Duodenal mucosa (tissue), 2 donors: Measurements from ENCODE around the gene SLC9A7.
"Not testable (repeated sequence)": the region's sequence is repeated elsewhere in the genome, so short reads cannot be mapped to it uniquely, and the experiment has no call there.

Experiments used
- H3K27ac ChIP-seq: one replicate; pipeline ENCODE4 v1.7.0; 2013; ENCODE audit warnings: low read depth, low read length
- H3K27me3 ChIP-seq, 2 donors: one replicate each; pipeline ENCODE4 v1.7.0; 2013; ENCODE audit warnings: low read length in 2 of 2, control low read depth in 1 of 2; ENCODE audit not compliant: insufficient read depth in 2 of 2, control insufficient read depth in 1 of 2
- H3K36me3 ChIP-seq, 2 donors: one replicate each; pipeline ENCODE4 v1.7.0; 2013; ENCODE audit warnings: low read length in 2 of 2, control low read depth in 1 of 2; ENCODE audit not compliant: insufficient read depth in 2 of 2, control insufficient read depth in 1 of 2
- H3K4me1 ChIP-seq, 2 donors: one replicate each; pipeline ENCODE4 v1.7.0; 2013; ENCODE audit warnings: low read length in 2 of 2, control low read depth in 1 of 2; ENCODE audit not compliant: insufficient read depth in 2 of 2, control insufficient read depth in 1 of 2
- H3K4me3 ChIP-seq, 2 donors: one replicate each; pipeline ENCODE4 v1.7.0; 2013; ENCODE audit warnings: low read length in 2 of 2, low read depth in 1 of 2
- H3K9ac ChIP-seq, 2 donors: one replicate each; pipeline ENCODE4 v1.7.0; 2013; ENCODE audit warnings: low read length in 2 of 2, low read depth in 1 of 2
- H3K9me3 ChIP-seq, 2 donors: one replicate each; pipeline ENCODE4 v1.7.0; 2013; ENCODE audit warnings: low read length in 2 of 2, control low read depth in 1 of 2; ENCODE audit not compliant: control insufficient read depth in 1 of 2

Gene SLC9A7

GRCh38 chrX:46758956-46759644 is at the start of gene SLC9A7:
Gene SLC9A7, minus strand, starts transcription at chrX:46759118. Its CDS starts 89 bp downstream, at chrX:46759029.
- Histone ChIP-seq H3K27me3 (no peaks in the 10 kb centered on the region), H3K4me3 (peak within 1 kb of the TSS; percentile 61 to 75), H3K4me1 (peaks cover 5% of the 10 kb centered on the region in 2 donors), H3K9ac (peak within 1 kb of the TSS in 1 of 2 donors; percentile 25), H3K36me3 (no peaks in the 10 kb centered on the region), H3K27ac (no peak within 1 kb of the TSS), H3K9me3 (no peaks in the 10 kb centered on the region)

- Histone ChIP-seq H3K36me3 (no peaks in the 10 kb centered on the region), H3K4me1 (no peaks in the 10 kb centered on the region), H3K9me3 (no peaks in the 10 kb centered on the region), H3K27ac (no peak overlapping the region), H3K4me3 (no peak overlapping the region), H3K27me3 (no peaks in the 10 kb centered on the region), H3K9ac (no peak overlapping the region)
Observed at GRCh38 chrX:46805270-46805669, 46.4 kb upstream of the SLC9A7 start.

GRCh38 chrX:46803140-46803539 is 44.2 kb upstream of the SLC9A7 start:
- Histone ChIP-seq H3K4me3 (no peak overlapping the region), H3K27ac (no peak overlapping the region), H3K27me3 (no peaks in the 10 kb centered on the region), H3K9ac (no peak overlapping the region), H3K9me3 (no peaks in the 10 kb centered on the region), H3K36me3 (no peaks in the 10 kb centered on the region), H3K4me1 (no peaks in the 10 kb centered on the region)

- Histone ChIP-seq H3K9me3 (no peaks in the 10 kb centered on the region), H3K9ac (no peak overlapping the region), H3K27ac (no peak overlapping the region), H3K36me3 (no peaks in the 10 kb centered on the region), H3K4me1 (peaks cover 8 to 18% of the 10 kb centered on the region in 2 donors), H3K4me3 (no peak overlapping the region), H3K27me3 (no peaks in the 10 kb centered on the region)
Observed at GRCh38 chrX:46796574-46797191, 37.8 kb upstream of the SLC9A7 start.

GRCh38 chrX:46793386-46794143 is 34.6 kb upstream of the SLC9A7 start:
- Histone ChIP-seq H3K36me3 (no peaks in the 10 kb centered on the region), H3K9me3 (no peaks in the 10 kb centered on the region), H3K27me3 (no peaks in the 10 kb centered on the region), H3K4me1 (peaks cover 8 to 19% of the 10 kb centered on the region in 2 donors), H3K27ac (no peak overlapping the region), H3K4me3 (no peak overlapping the region), H3K9ac (no peak overlapping the region)

GRCh38 chrX:46792810-46793188 is 33.9 kb upstream of the SLC9A7 start:
- no peak overlapping the region for H3K4me3 ChIP-seq
- H3K9ac ChIP-seq, result no peak overlapping the region
- H3K36me3 ChIP-seq, result no peaks in the 10 kb centered on the region
- H3K4me1 ChIP-seq, result peaks cover 8 to 19% of the 10 kb centered on the region in 2 donors
- peak overlapping the region; percentile 10 for H3K27ac ChIP-seq
- no peaks in the 10 kb centered on the region for H3K27me3 ChIP-seq
- no peaks in the 10 kb centered on the region for H3K9me3 ChIP-seq

- Histone ChIP-seq H3K9me3 (no peaks in the 10 kb centered on the region), H3K9ac (no peak overlapping the region), H3K36me3 (no peaks in the 10 kb centered on the region), H3K4me1 (peaks cover 8 to 19% of the 10 kb centered on the region in 2 donors), H3K27me3 (no peaks in the 10 kb centered on the region), H3K4me3 (no peak overlapping the region), H3K27ac (no peak overlapping the region)
Observed at GRCh38 chrX:46791927-46792809, 33.2 kb upstream of the SLC9A7 start.

- no peaks in the 10 kb centered on the region for H3K9me3 ChIP-seq
- H3K4me1 ChIP-seq, result peaks cover 8 to 19% of the 10 kb centered on the region in 2 donors
- H3K9ac ChIP-seq, result no peak overlapping the region
- H3K36me3 ChIP-seq, result no peaks in the 10 kb centered on the region
- H3K4me3 ChIP-seq, result no peak overlapping the region
- no peak overlapping the region for H3K27ac ChIP-seq
- no peaks in the 10 kb centered on the region for H3K27me3 ChIP-seq
Observed at GRCh38 chrX:46788902-46789301, 30.0 kb upstream of the SLC9A7 start.

- H3K4me1 ChIP-seq, H3K4me3 ChIP-seq, H3K36me3 ChIP-seq, H3K27me3 ChIP-seq, H3K9ac ChIP-seq, H3K9me3 ChIP-seq, H3K27ac ChIP-seq: not testable (repeated sequence)
Observed at GRCh38 chrX:46784437-46784836, 25.5 kb upstream of the SLC9A7 start.
